ENCODE data around the gene GHR. TPM values are rescaled to one million over a fixed set of nuclear protein-coding genes. Genes with fewer than 3 reads are reported as not detected.

Gene GHR
- total and polyA plus RNA-seq, 2 of the 8 experiments (the other 6 are each of a cell fraction or from before 2014, with no cell fraction given) = 0.15 to 0.19 TPM

- H2AFZ ChIP-seq (ENCODE audit: low read length) = no peak overlapping the region
- TF ChIP-seq USF2 (IDR thresholded peaks at IDR 0.05; ENCODE audit: low read length) (no peak), POU5F1 (IDR thresholded peaks at IDR 0.05; ENCODE audit: low read depth, low read length) (no peak), SP4 (IDR thresholded peaks at IDR 0.05; ENCODE audit: low read length) (no peak), CHD1 (IDR thresholded peaks at IDR 0.05; ENCODE audit: low read depth, low read length) (no peak), CTCF (IDR thresholded peaks at IDR 0.05; ENCODE audit: control extremely low read depth in 1 of 3, insufficient read depth in 1 of 3, low read depth in 1 of 3, low read length in 3 of 3) (no peak), JUND (IDR thresholded peaks at IDR 0.05; ENCODE audit: low read length) (no peak), RBBP5 (IDR thresholded peaks at IDR 0.05; ENCODE audit: borderline replicate concordance, low read depth, low read length) (no peak)
- H3K27ac ChIP-seq (ENCODE audit: low read depth, low read length) = no peak overlapping the region
- no peak overlapping the region for H3K18ac ChIP-seq (ENCODE audit: extremely low read depth, low read length)
- H3K79me1 ChIP-seq (ENCODE audit: low read depth, low read length) = no peaks in the 10 kb centered on the region
- H3K4me2 ChIP-seq (ENCODE audit: insufficient read depth in 1 of 2, low read depth in 2 of 2, low read length in 2 of 2) = no peak overlapping the region
- no peak overlapping the region for H4K8ac ChIP-seq (ENCODE audit: extremely low read depth, insufficient read depth, low read length)
- no peak for DNase-seq (ENCODE audit: low read depth in 1 of 2, low spot score in 2 of 2)
- no peaks in the 10 kb centered on the region for H3K36me3 ChIP-seq (ENCODE audit: control insufficient read depth in 2 of 4, insufficient read depth in 4 of 4, low read length in 3 of 4)
- no peak overlapping the region for H3K14ac ChIP-seq (ENCODE audit: insufficient read length)
- 92% methylated on average over 2 of the region's 2 CpGs; no CpG with 5 or more reads in 1 of the 2 experiments for WGBS, 2 experiments (ENCODE audit: extremely low coverage in 1 of 2, insufficient coverage in 1 of 2, insufficient read length in 1 of 2, insufficient replicate concordance in 2 of 2, low coverage in 1 of 2, low lambda C conversion rate in 2 of 2, missing lambda C conversion rate in 1 of 2)
- FAIRE-seq = no peak
- no peak overlapping the region for H4K91ac ChIP-seq (replicated peaks; ENCODE audit: insufficient read length, low read length)
- no peak overlapping the region for H4K5ac ChIP-seq (ENCODE audit: insufficient read length, low read depth, low read length)
- H2BK20ac ChIP-seq (ENCODE audit: low read length) = no peak overlapping the region
- ChIA-PET CTCF (ENCODE audit: partially characterized antibody) (no interaction called here), POLR2A (ENCODE audit: partially characterized antibody) (no interaction called here)
- H2BK5ac ChIP-seq (ENCODE audit: low read depth, low read length) = no peak overlapping the region
- H3K9ac ChIP-seq (replicated peaks in 1 of 4; ENCODE audit: extremely low read depth in 1 of 4, low read depth in 3 of 4, low read length in 3 of 4) = no peak overlapping the region
- no peak overlapping the region for H2AK5ac ChIP-seq (ENCODE audit: low read depth, low read length)
- no peak overlapping the region for H2BK15ac ChIP-seq (ENCODE audit: low read length)
- H3K56ac ChIP-seq (replicated peaks; ENCODE audit: insufficient read length, low read depth, low read length) = no peak overlapping the region
- peaks cover 5 to 6% of the 10 kb centered on the region in 2 experiments; a peak in 2 of 4 replicates for H3K9me3 ChIP-seq (ENCODE audit: insufficient read depth in 2 of 2, low read depth in 1 of 2, low read length in 1 of 2)
- H3K27me3 ChIP-seq (replicated peaks in 1 of 4; ENCODE audit: control insufficient read depth in 3 of 4, extremely low read depth in 1 of 4, insufficient read depth in 3 of 4, low read length in 3 of 4) = no peaks in the 10 kb centered on the region
- H3K4ac ChIP-seq (replicated peaks; ENCODE audit: insufficient read length, low read depth, low read length) = no peak overlapping the region
- H2BK12ac ChIP-seq (ENCODE audit: low read depth, low read length) = no peak overlapping the region
- no peaks in the 10 kb centered on the region for H3K4me1 ChIP-seq (replicated peaks in 1 of 4; ENCODE audit: control insufficient read depth in 3 of 4, insufficient read depth in 4 of 4, low read length in 3 of 4)
- H3K23ac ChIP-seq (ENCODE audit: insufficient read length) = no peak overlapping the region
- no peaks in the 10 kb centered on the region for H4K20me1 ChIP-seq (replicated peaks in 1 of 2; ENCODE audit: control insufficient read depth in 1 of 2, insufficient read depth in 2 of 2, low read length in 2 of 2)
- H3K4me3 ChIP-seq (ENCODE audit: extremely low read depth in 1 of 4, insufficient read depth in 2 of 4, low read depth in 3 of 4, low read length in 4 of 4) = no peak overlapping the region
- H3K79me2 ChIP-seq (ENCODE audit: control insufficient read depth in 1 of 2, insufficient read depth in 2 of 2, low read length in 2 of 2) = no peaks in the 10 kb centered on the region
- no peak overlapping the region for H2BK120ac ChIP-seq (replicated peaks; ENCODE audit: low read depth, low read length)
- no peaks in the 10 kb centered on the region for H3K23me2 ChIP-seq (ENCODE audit: low read depth, low read length)
Observed at GRCh38 chr5:42654645-42655044, 231.4 kb downstream of the GHR start.

Measured in H1 (cell line).